ENCODE measurements around the gene ZHX3.

- TF ChIP-seq CTCF (IDR thresholded peaks at IDR 0.05) (no peak), EP300 (IDR thresholded peaks at IDR 0.05) (no peak)
Observed at GRCh38 chr20:41277049-41277448, 40.5 kb downstream of the ZHX3 start.

Data from esophagus muscularis mucosa (tissue), 3 donors.